Skeletal muscle satellite cell (primary cell): Measurements from ENCODE around the gene ANKRD40.

Experiments used
- H3K27me3 ChIP-seq: 2 replicates; pipeline ENCODE4 v1.7.0; 2013; ENCODE audit warnings: low read length; ENCODE audit not compliant: control insufficient read depth, insufficient read depth
- H3K36me3 ChIP-seq: 2 replicates; pipeline ENCODE4 v1.7.0; 2013; ENCODE audit warnings: mild to moderate bottlenecking, control low read depth, low read length; ENCODE audit not compliant: insufficient read depth
- H3K4me1 ChIP-seq: 2 replicates; pipeline ENCODE4 v1.7.0; 2013; ENCODE audit warnings: low read length; ENCODE audit not compliant: control insufficient read depth, insufficient read depth
- H3K4me2 ChIP-seq: 2 replicates; pipeline ENCODE4 v1.7.0; 2013; ENCODE audit warnings: mild to moderate bottlenecking, low read length
- H3K4me3 ChIP-seq: 2 replicates; pipeline ENCODE4 v1.7.0; 2013; ENCODE audit warnings: low read length
- H3K9ac ChIP-seq: 2 replicates; pipeline ENCODE4 v1.7.0; 2013; ENCODE audit warnings: mild to moderate bottlenecking, low read depth, low read length, moderate library complexity
- H3K9me3 ChIP-seq: replicated peaks from 2 replicates; pipeline ENCODE4 v1.7.0; 2013; ENCODE audit warnings: mild to moderate bottlenecking, control low read depth, low read length

Gene ANKRD40

GRCh38 chr17:50675190-50675589 lies 32.5 kb downstream of the ANKRD40 start:
- no peak overlapping the region for H3K4me2 ChIP-seq
- H3K9ac ChIP-seq, result no peak overlapping the region
- peaks cover 52% of the 10 kb centered on the region for H3K36me3 ChIP-seq
- no peak overlapping the region for H3K4me3 ChIP-seq
- H3K27me3 ChIP-seq, result no peaks in the 10 kb centered on the region
- H3K9me3 ChIP-seq, result no peaks in the 10 kb centered on the region
- H3K4me1 ChIP-seq, result peaks cover 23% of the 10 kb centered on the region

GRCh38 chr17:50672831-50673551 lies 34.7 kb downstream of the ANKRD40 start:
- Histone ChIP-seq H3K9ac (no peak overlapping the region), H3K27me3 (no peaks in the 10 kb centered on the region), H3K36me3 (peaks cover 40% of the 10 kb centered on the region), H3K9me3 (no peaks in the 10 kb centered on the region), H3K4me2 (no peak overlapping the region), H3K4me1 (peaks cover 33% of the 10 kb centered on the region), H3K4me3 (no peak overlapping the region)

- no peak overlapping the region for H3K4me2 ChIP-seq
- no peak overlapping the region for H3K9ac ChIP-seq
- H3K4me1 ChIP-seq, result peaks cover 41% of the 10 kb centered on the region
- peaks cover 39% of the 10 kb centered on the region for H3K36me3 ChIP-seq
- H3K27me3 ChIP-seq, result no peaks in the 10 kb centered on the region
- H3K9me3 ChIP-seq, result no peaks in the 10 kb centered on the region
- H3K4me3 ChIP-seq, result no peak overlapping the region
Observed at GRCh38 chr17:50672071-50672470, 35.6 kb downstream of the ANKRD40 start.

- no peaks in the 10 kb centered on the region for H3K27me3 ChIP-seq
- no peak overlapping the region for H3K4me3 ChIP-seq
- peaks cover 41% of the 10 kb centered on the region for H3K4me1 ChIP-seq
- H3K9ac ChIP-seq, result no peak overlapping the region
- no peaks in the 10 kb centered on the region for H3K9me3 ChIP-seq
- H3K4me2 ChIP-seq, result no peak overlapping the region
- peaks cover 27% of the 10 kb centered on the region for H3K36me3 ChIP-seq
Observed at GRCh38 chr17:50668838-50669581, 38.7 kb downstream of the ANKRD40 start.

GRCh38 chr17:50668025-50668837 lies 39.5 kb downstream of the ANKRD40 start:
- H3K9ac ChIP-seq, result no peak overlapping the region
- H3K4me2 ChIP-seq, result peak overlapping the region; percentile 37
- H3K4me1 ChIP-seq, result peaks cover 38% of the 10 kb centered on the region
- no peaks in the 10 kb centered on the region for H3K27me3 ChIP-seq
- H3K9me3 ChIP-seq, result no peaks in the 10 kb centered on the region
- H3K36me3 ChIP-seq, result peaks cover 33% of the 10 kb centered on the region
- H3K4me3 ChIP-seq, result no peak overlapping the region

- peaks cover 39% of the 10 kb centered on the region for H3K4me1 ChIP-seq
- no peak overlapping the region for H3K9ac ChIP-seq
- no peaks in the 10 kb centered on the region for H3K9me3 ChIP-seq
- no peak overlapping the region for H3K4me3 ChIP-seq
- no peak overlapping the region for H3K4me2 ChIP-seq
- H3K27me3 ChIP-seq, result no peaks in the 10 kb centered on the region
- H3K36me3 ChIP-seq, result peaks cover 29% of the 10 kb centered on the region
Observed at GRCh38 chr17:50667259-50668024, 40.3 kb downstream of the ANKRD40 start.

- Histone ChIP-seq H3K36me3 (peaks cover 25% of the 10 kb centered on the region), H3K27me3 (no peaks in the 10 kb centered on the region), H3K4me3 (no peak overlapping the region), H3K9ac (no peak overlapping the region), H3K4me2 (no peak overlapping the region), H3K9me3 (no peaks in the 10 kb centered on the region), H3K4me1 (peaks cover 45% of the 10 kb centered on the region)
Observed at GRCh38 chr17:50666316-50666715, 41.4 kb downstream of the ANKRD40 start.

- Histone ChIP-seq H3K36me3 (peaks cover 30% of the 10 kb centered on the region), H3K27me3 (no peaks in the 10 kb centered on the region), H3K9me3 (no peaks in the 10 kb centered on the region), H3K9ac (no peak overlapping the region), H3K4me1 (peaks cover 46% of the 10 kb centered on the region), H3K4me3 (no peak overlapping the region), H3K4me2 (no peak overlapping the region)
Observed at GRCh38 chr17:50665838-50666237, 41.9 kb downstream of the ANKRD40 start.

GRCh38 chr17:50664788-50665458 lies 42.8 kb downstream of the ANKRD40 start:
- no peak overlapping the region for H3K4me3 ChIP-seq
- H3K4me1 ChIP-seq, result peaks cover 47% of the 10 kb centered on the region
- no peak overlapping the region for H3K4me2 ChIP-seq
- no peak overlapping the region for H3K9ac ChIP-seq
- no peaks in the 10 kb centered on the region for H3K27me3 ChIP-seq
- peaks cover 32% of the 10 kb centered on the region for H3K36me3 ChIP-seq
- no peaks in the 10 kb centered on the region for H3K9me3 ChIP-seq

- Histone ChIP-seq H3K9ac (no peak overlapping the region), H3K9me3 (no peaks in the 10 kb centered on the region), H3K36me3 (peaks cover 39% of the 10 kb centered on the region), H3K4me3 (no peak overlapping the region), H3K4me1 (peaks cover 54% of the 10 kb centered on the region), H3K4me2 (no peak overlapping the region), H3K27me3 (no peaks in the 10 kb centered on the region)
Observed at GRCh38 chr17:50663812-50664374, 43.8 kb downstream of the ANKRD40 start.
